CD4-positive, alpha-beta T cell treated with Interleukin-15 for 4 hours (primary cell): ENCODE results near the gene TTC16.

Experiments
- DNase-seq: peaks from one replicate; pipeline ENCODE4 v3.0.0-alpha.2; 2020; ENCODE audit warnings: low spot score

Gene TTC16

DNA sequence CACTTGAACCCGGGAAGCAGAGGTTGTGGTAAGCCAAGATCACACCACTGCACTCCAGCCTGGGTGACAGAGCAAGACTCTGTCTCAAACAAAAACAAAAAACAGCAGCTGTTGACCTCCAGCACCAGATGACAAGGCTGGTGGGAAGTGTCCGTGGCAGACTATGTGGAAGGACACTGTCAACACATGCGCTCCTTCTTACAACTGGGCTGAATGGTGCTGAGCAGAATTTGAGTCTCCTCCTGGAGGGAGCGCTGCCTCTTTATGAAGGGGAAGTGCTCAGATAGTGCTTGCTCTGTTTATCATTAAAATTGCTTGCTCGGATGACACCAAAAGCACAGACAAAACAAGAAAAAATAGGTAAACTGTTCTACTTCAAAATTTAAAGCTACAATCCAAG lies 18.3 kb upstream of the TTC16 start:
- no peak for DNase-seq

DNA sequence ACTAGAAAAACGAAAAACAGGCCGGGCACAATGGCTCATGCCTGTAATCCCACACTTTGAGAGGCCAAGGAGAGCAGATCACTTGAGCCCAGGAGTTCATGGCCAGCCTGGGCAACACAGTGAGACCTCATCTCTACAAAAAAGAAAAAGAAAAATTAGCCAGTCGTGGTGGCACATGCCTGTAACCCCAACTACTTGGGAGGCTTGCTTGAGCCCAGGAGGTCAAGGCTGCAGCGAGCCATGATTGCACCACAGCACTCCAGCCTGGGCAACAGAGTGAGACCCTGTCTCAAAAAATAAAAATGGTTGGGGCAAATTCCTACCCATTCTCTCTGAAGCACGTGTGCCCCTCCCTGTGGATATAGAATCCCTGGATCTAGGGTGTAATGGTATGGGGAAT lies 17.5 kb upstream of the TTC16 start:
- no peak for DNase-seq

DNA sequence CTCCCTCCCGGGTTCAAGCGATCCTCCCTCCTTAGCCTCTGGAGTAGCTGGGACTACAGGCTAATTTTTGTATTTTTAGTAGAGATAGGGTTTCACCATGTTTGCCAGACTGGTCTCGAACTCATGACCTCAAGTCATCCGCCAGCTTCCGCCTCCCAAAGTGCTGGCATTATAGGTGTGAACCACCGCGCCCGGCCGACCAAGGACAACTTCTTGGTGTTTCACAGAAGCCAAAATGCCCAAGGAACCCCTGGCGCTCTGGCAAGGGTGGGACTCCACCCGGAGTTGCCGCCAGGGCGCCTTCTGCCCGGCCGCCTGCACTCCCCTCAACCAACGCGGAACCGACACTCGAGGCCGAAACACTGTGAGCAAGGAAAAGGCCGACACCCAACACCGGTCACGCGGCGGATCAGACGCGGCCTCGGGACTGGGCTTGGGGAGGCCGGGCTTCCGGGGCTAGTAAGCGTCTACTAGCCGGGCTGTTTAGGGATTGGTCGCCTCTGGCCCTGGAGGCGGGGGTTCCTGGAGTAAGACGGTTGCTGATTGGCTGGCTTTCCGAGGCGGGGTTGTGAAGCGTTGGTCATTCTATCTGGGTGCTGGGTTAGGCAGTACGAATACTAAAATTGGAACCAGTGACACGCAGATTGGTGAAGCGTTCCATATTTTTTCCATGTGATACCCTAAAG lies 16.8 kb upstream of the TTC16 start:
- DNase-seq = peak; percentile 91

DNA sequence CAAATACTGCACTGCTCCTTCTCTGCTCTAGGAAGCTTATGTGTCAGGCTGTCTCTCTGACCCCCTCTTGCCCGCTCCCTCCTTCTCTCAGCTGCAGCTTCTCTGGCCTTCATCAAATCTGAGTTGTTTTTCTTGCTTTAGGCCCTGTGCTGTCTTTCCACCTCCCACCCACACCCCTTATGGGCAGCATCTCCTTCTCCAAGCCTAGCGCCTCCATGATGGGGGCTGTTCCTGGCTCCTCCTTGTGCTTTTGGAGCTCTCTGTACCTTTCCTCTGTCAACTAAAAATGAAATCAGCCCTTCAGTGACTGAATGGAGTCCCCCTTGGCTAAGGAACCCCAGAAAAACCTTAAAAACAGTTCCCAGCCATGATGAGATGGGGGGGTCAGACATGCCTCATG lies 15.7 kb upstream of the TTC16 start:
- DNase-seq = no peak

DNA sequence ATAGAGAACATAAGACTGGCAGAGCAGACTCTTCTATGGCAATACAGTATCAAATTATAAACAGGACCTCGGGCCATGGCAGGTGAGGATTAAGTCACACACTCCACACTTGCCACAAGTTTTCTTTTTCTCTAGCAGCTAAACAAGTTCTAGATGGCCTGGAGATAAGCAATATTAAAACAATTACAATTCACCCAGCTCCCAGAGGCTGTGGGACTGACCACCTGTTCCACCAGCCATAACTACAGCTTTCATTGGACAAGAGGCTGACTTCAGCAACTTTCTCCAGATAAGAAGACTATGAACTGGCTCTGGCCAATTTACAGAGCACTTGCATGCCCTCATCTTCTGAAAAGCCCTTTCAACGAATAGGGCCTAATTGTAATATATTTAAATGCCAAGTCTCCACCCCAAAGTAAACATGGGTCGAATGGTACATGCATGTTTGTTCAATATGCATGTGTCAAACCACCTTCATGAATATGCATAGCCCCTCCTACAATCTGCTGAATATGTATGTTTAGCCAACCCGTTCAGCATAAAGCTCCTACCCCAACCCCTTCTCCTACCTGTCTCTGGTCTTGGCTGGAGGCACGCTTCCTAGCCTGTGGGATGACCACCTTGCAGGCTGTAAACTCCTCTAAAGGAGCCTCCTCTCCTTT lies 15.2 kb upstream of the TTC16 start:
- no peak for DNase-seq

DNA sequence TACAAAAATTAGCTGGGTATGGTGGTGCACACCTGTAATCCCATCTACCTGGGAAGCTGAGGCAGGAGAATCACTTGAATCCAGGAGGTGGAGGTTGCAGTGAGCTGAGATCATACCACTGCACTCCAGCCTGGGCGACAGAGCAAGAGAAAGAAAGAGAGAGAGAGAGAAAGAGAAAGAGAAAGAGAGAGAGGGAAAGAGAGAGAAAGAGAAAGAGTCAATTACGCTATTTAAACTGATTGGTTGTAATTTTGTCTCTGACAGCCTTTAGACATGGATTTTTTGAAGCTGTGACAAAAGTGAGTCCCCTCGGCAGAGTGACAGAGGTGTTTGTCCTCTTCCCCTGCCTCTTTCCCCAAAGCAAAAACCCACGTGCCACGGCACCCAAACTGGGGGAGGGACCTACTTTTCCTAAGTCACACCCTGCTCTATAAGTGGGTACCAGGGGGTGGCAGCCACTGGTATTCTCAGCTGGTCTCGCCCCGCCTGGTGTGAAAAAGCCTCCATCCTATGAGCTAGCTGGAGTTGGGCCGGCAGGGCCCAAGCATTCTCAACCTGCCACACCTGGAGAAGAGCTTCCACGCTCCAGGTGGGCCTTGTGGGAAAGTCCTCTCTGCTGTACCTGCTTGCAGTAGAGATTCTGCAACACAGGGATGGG lies 12.5 kb upstream of the TTC16 start:
- DNase-seq = no peak

DNA sequence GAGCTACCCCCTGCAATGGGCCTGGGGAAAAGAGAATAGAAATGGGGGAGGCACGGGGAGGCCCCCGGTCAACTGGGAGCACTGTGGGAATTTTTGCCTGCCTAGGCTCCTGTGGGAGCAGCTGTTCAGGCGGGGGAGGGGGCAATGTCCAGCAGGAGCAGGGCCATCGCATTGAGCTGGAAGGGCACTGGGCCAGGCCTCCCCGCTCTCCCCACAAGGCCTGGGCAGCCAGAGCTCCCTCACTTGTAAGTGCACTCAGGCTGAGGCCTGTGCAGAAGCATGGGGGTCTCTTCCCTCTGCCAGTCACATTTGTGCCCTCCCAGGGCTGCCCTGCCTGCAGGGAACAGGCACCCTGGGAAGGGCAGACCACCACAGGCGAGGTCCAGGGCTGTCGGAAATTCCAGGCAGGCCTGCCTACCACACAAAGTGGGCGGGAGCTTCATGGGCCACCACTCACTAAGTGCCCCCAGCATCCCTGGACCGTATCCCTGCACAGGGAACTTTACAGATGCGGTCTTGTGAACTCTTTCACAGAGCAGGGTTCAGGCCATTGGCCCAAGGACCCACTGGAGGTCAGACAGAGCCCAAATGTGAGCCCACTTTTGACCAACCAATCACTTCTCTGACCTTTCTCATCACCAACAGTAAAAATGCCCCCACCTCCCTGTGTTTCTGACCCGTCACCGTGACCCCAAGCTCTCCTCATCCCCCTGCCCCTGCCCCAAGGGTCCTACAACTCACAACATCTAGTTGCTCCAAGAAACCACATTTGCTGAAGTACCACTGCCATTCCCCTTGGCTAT lies 10.1 kb upstream of the TTC16 start:
- DNase-seq = no peak

DNA sequence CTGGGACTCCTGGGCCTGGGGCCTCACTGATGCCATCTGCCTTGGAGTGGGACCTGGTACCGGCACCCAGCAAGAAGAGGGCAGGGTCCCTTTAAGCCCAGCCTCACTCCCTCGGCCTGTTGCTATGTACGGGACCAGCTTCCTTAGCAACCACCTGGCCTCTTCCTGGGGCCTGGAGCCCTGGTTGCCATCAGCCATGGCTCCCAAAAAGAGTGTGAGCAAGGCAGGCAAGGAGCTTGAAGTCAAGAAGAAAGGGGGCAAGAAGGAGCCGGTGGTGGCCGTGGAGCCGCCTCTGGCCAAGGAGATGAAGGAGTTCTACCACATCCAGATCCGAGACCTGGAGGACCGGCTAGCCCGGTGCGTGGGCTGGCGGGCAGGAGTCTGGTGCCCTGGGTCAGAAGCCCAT lies 9.0 kb upstream of the TTC16 start, which contains the start of gene CFAP157:
Gene CFAP157 (plus strand): TSS at position 153 of the 406 bp plus-strand sequence. CDS start 44 bp downstream, at position 197.
- no peak for DNase-seq

DNA sequence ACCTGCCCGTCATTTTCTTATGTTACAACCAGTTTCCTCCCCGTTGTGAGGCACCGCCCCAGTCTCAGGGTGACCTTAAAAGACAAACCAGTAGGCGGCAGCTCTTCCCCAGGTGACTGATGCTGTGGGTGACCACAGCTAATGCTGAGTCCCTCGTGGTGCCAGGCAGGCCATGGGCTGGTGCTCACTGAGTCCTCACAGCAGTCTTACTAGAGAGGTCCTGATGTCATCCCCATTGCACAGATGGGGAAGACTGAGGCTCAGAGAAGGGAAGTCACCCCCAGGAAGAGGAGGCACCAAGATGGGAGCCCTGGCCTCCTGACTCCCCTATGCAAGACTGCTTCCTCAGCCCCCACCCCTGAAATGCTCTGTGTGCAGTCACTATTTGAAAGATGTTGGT lies 8.1 kb upstream of the TTC16 start:
- peak; percentile 66 for DNase-seq

DNA sequence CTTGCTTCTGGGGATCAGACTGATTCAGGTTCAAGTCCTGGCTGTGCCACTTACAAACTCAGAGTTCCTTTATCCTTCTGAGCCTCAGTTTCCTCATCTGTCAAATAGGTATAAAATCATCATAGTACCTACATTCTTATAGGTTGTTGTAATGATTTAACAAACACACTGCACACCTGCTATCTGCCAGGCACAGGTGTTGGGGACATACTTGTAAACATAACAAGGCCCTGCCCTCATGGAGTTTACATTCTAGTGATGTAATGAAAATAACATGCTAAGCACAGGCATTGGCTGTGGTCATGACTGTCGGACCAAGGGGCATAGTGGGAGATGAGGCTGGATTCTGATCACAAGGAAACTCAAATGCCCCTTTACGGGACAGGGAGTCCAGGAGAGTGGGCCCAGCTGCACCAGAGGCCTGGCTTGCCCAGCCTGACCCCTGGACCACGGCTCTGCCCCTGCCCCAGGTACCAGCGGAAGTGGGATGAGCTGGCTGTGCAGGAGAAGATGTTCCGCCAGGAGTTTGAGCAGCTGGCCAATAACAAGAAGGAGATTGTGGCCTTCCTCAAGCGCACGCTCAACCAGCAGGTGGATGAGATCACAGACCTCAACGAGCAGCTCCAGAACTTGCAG lies 6.8 kb upstream of the TTC16 start:
- no peak for DNase-seq

DNA sequence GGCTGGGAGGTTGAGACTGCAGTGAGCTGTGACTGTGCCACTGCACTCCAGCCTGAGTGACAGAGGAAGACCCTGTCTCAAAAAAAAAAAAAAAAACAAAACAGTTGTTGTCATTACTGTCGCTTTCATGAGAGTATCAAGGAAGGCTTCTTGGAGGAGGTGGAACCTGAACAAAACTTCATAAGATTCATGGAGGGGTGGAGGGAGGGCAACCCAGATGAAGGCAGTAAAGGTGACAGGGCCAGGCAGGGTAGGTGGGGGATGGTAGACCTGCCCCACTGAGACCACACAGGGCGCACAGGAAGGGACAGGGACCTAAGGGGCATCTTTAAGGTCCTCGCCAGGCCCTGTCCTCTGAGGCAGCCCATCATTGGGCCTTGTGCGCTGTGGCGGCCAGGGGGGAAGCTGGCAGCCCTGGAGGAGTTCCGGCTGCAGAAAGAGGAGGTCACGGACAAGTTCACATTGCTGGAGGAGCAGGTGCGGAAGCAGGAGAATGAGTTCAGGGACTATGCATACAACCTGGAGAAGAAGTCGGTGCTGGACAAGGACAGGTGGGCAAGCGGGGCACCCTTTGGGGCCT lies 5.6 kb upstream of the TTC16 start:
- no peak for DNase-seq

DNA sequence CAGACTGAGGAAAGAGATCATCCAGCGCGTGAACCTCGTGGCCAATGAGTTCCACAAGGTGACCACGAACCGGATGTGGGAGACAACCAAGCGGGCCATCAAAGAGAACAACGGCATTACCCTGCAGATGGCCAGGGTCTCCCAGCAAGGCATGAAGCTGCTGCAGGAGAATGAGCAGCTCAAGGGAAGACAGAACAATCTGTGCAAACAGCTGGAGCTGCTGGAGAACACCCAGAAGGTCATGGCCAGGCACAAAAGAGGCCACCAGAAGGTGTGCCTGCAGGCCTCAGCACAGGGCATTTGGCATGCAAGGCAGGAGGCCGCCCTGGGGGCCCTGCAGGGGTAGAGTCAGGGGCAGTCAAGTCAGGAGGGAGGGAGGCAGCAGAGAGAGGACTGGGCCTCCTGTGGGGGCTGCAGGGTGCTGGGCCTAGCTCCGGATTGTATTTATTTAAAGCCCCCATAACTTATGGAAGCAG lies 4.6 kb upstream of the TTC16 start:
- DNase-seq = no peak

DNA sequence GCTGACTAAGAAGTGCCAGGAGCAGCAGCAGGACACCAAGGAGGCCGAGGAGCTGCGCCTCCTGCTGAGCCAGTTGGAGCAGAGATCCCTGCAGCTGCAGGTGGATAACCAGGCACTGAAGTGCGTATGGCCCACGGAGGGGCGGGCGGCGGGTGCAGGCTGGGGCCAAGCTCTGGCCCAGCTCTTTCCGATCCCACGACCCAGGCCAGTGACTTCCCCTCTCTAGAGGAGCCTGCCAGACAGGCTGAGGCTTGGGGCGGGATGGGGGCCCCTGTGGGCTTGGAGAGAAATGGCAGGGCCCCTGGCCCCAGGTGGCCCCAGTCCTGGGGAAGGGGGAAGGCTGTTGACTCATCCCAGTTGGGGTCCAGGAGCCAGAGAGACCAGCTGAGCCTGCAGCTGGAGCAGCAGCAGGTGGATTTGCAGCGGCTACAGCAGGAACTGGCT lies 4.0 kb upstream of the TTC16 start:
- no peak for DNase-seq

DNA sequence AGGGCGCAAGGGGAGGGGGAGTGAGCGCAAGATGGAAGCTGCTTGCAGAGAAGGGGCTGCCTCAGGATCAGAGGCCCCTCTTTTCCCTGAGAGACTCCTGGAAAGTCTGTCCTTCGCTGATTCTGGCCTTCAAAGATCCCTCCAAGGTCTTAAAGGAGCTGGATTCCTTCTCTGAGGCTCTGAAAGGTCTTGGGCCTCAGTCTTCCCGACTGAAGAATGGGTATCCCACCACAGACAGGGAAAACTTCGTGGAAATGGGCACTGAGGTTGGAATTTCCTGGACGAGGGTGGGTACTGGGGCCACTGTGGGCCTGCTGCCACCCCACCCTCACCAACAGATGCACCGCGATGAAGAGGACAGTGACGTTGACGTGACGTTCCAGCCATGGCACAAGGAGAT lies 3.5 kb upstream of the TTC16 start:
- no peak for DNase-seq

DNA sequence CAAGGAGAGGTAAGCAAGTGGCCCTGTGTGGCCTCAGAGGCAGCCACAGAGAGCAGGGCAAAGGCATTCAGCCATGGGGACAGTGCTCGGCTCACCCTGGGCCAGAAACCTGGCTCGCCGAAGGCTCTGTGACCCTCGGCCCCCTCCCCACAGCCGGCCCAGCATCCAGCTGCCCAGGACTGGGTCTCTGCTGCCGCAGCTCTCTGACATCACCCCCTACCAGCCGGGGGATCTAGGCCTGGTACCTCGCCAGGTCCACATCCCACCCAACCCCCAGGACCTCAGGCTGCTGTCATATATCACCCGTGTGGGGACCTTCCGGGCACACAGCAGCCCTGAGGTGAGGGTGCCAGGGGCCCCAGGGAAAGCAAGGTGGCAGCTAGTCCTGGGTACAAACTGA lies 3.0 kb upstream of the TTC16 start:
- DNase-seq = no peak

DNA sequence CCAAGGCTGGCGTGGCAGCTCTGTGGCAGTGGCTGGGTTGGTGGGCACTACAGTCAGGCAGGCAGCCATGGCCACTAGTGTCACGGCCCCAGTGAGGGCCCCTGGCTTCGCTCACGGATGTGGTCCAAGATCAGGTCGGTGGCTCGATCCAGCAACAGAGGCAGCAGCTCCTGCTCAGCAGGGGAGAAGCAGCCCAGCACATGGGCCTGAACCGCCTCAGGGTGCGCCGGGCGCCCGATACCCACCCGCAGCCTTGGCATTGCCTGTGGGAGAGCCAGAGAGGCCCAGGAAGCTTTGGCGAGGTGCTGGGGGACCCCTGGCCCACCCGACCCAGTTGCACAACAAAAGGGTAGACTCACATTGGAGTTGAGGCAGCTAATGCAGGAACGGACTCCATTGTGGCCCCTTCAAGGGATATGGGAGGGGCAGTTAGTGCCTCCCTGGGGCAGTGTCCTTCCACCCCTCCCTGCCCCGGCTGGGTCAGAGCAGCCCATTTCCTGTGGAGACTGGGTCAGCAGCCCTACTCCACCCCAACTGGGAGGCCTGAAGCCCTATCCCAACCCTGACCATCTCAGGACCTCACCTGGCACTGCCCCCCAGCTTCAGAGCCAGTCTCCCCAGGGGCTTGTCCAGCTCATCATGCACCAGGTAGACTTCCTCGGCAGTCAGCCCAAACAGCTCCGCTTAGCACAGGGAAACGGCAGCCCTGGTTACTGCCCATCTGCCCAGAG lies 1.7 kb upstream of the TTC16 start:
- no peak for DNase-seq

DNA sequence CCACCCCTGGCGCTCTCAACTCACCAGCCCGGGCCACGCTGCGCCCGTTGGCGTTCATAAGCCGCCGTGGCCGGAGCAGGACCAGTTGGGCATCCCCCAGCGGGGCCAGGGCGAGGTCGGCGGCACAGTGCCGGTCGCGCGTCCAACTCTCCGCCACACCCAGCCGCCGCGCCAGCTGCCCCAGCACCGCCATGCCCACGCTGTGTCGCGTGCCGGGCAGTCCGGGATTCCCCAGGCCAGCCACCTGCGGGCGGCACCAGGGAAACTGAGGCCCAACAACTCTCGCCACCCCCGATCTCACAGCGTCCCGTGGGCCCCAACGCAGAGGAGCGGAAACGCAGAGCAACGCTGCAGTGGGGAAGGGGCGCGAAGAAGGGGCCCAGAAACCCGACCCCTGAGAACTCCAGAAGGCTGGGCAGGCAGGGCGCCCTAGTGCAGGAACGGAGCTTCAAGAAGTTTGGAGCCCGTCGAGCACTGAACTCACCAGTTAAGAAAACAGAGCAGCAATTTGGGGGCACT lies 869 bp upstream of the TTC16 start:
- no peak for DNase-seq

DNA sequence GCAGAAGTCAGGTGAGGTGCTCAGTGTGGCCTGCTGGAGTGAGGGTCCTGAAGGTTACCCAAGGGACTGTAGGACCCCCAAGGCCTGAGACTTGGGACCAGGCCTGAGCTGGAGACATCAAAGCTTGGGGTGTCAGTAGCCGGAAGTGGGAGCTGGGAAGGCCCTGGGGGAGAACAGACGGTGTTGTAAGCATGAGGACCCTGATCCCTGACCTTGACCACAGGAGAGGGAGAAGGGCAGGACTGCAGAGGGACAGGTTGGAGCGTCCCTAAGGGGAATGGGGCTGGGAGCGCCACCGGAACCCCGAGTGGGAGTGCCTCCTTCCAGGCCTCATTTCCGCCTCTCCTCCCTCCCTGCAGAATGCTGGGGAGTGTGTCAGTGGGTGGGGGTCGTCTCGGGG lies 533 bp downstream of the TTC16 start:
- no peak for DNase-seq

DNA sequence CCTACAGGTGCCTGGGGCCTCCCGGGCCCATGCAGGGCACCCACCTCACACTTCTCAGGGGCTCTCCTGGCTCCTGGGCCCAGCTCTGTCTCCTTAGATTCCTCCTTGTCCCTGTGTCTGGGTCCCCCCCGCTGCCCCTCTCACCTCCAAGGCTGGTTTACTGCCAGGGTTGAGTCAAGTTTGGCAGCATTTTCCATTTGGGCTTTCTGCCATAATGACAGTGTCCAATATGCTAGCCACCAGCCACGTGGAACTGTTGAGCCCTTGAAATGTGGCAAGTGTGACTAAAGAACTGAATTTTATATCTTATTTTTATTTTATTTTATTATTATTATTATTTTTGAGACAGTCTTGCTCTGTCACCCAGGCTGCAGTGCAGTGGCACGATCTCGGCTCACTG lies 1.9 kb downstream of the TTC16 start:
- DNase-seq = no peak

DNA sequence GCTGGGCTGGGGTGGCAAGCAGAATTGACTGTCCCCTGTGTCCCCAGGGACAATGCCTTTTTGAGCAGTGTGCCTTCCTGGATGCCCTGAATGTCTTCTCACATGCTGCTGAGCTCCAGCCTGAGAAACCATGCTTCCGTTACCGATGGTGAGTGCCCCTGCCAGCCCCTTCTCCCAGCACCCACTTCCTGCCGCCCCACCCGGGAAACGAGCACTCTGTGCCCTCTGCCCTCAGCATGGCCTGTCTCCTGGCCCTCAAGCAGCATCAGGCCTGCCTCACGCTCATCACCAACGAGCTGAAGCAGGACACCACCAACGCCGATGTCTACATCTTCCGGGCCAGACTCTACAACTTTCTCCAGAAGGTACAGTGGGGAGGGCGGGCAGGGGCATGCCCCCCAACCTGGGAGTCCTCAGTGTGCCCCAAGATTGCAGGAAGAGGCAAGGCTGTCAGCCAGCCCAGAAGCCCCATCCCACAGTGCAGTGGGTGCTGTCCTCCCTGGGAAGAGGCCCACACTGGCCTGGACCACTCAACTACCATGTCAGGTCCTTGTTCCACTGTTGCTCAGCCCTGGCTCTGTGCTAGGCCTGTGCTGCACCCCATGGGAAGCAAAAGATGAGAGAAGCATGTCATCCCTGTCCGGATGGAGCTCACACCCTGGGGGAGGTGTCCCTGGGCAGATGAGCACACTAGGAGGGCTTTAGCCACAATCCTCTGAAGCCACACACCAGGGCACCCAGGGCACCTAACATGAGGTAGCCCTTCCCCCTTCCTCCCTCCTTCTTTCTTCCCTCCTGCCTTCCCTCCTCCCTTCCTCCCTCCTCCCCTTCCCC lies 4.4 kb downstream of the TTC16 start:
- DNase-seq = peak; percentile 23
